ENCODE results near the gene PCMTD2.

The PCMTD2 gene

GRCh38 chr20:64236137-64237088 is 19.1 kb upstream of the PCMTD2 start:
- DNase-seq (ENCODE audit: low spot score in 2 of 2) = no peak
- peaks cover 10% of the 10 kb centered on the region for H3K4me1 Mint-ChIP-seq
- H3K4me3 Mint-ChIP-seq = no peak overlapping the region
- H3K36me3 Mint-ChIP-seq (ENCODE audit: insufficient read depth) = no peaks in the 10 kb centered on the region
- no peak overlapping the region for H3K27ac Mint-ChIP-seq (ENCODE audit: low read depth)
- H3K27me3 Mint-ChIP-seq = no peaks in the 10 kb centered on the region
- H3K9me3 Mint-ChIP-seq = no peaks in the 10 kb centered on the region
- ATAC-seq (replicated peaks; ENCODE audit: extremely low read depth, poor library complexity, severe bottlenecking) = no peak

GRCh38 chr20:64237316-64237715 is 18.2 kb upstream of the PCMTD2 start:
- no peak overlapping the region for H3K4me3 Mint-ChIP-seq
- H3K4me1 Mint-ChIP-seq = peaks cover 10% of the 10 kb centered on the region

GRCh38 chr20:64238115-64238825 is 17.3 kb upstream of the PCMTD2 start:
- no peak for ATAC-seq (replicated peaks; ENCODE audit: extremely low read depth, poor library complexity, severe bottlenecking)
- Mint-ChIP-seq H3K27ac (ENCODE audit: low read depth) (no peak overlapping the region), H3K36me3 (ENCODE audit: insufficient read depth) (no peaks in the 10 kb centered on the region), H3K4me3 (no peak overlapping the region), H3K27me3 (peaks cover 13% of the 10 kb centered on the region), H3K9me3 (no peaks in the 10 kb centered on the region), H3K4me1 (peaks cover 6% of the 10 kb centered on the region)
- no peak for DNase-seq (ENCODE audit: low spot score in 2 of 2)

More at GRCh38 chr20:64237316-64237715, 18.2 kb upstream of the PCMTD2 start:
- H3K27me3 Mint-ChIP-seq = peaks cover 4% of the 10 kb centered on the region
- H3K9me3 Mint-ChIP-seq = no peaks in the 10 kb centered on the region
- no peak for ATAC-seq (replicated peaks; ENCODE audit: extremely low read depth, poor library complexity, severe bottlenecking)
- H3K36me3 Mint-ChIP-seq (ENCODE audit: insufficient read depth) = no peaks in the 10 kb centered on the region
- DNase-seq (ENCODE audit: low spot score in 2 of 2) = no peak
- no peak overlapping the region for H3K27ac Mint-ChIP-seq (ENCODE audit: low read depth)

GRCh38 chr20:64238851-64239387 is 16.6 kb upstream of the PCMTD2 start:
- no peaks in the 10 kb centered on the region for H3K4me1 Mint-ChIP-seq
- H3K27ac Mint-ChIP-seq (ENCODE audit: low read depth) = no peak overlapping the region
- no peak for ATAC-seq (replicated peaks; ENCODE audit: extremely low read depth, poor library complexity, severe bottlenecking)

GRCh38 chr20:64239449-64240242 is 15.9 kb upstream of the PCMTD2 start:
- no peak for DNase-seq (ENCODE audit: low spot score in 2 of 2)
- Mint-ChIP-seq H3K36me3 (ENCODE audit: insufficient read depth) (peaks cover 1% of the 10 kb centered on the region), H3K4me1 (no peaks in the 10 kb centered on the region), H3K9me3 (no peaks in the 10 kb centered on the region), H3K4me3 (no peak overlapping the region), H3K27ac (ENCODE audit: low read depth) (no peak overlapping the region), H3K27me3 (peaks cover 22% of the 10 kb centered on the region)
- no peak for ATAC-seq (replicated peaks; ENCODE audit: extremely low read depth, poor library complexity, severe bottlenecking)

More at GRCh38 chr20:64238851-64239387, 16.6 kb upstream of the PCMTD2 start:
- DNase-seq (ENCODE audit: low spot score in 2 of 2) = no peak
- H3K4me3 Mint-ChIP-seq = no peak overlapping the region
- no peaks in the 10 kb centered on the region for H3K36me3 Mint-ChIP-seq (ENCODE audit: insufficient read depth)
- H3K27me3 Mint-ChIP-seq = peaks cover 17% of the 10 kb centered on the region
- no peaks in the 10 kb centered on the region for H3K9me3 Mint-ChIP-seq

GRCh38 chr20:64240243-64241015 is 15.1 kb upstream of the PCMTD2 start:
- ATAC-seq (replicated peaks; ENCODE audit: extremely low read depth, poor library complexity, severe bottlenecking) (no peak), DNase-seq (ENCODE audit: low spot score in 2 of 2) (no peak)
- Mint-ChIP-seq H3K4me3 (no peak overlapping the region), H3K36me3 (ENCODE audit: insufficient read depth) (peaks cover 1% of the 10 kb centered on the region), H3K27ac (ENCODE audit: low read depth) (no peak overlapping the region), H3K4me1 (no peaks in the 10 kb centered on the region), H3K27me3 (peaks cover 27% of the 10 kb centered on the region), H3K9me3 (no peaks in the 10 kb centered on the region)

GRCh38 chr20:64241061-64241460 is 14.5 kb upstream of the PCMTD2 start:
- ATAC-seq (replicated peaks; ENCODE audit: extremely low read depth, poor library complexity, severe bottlenecking) (no peak), DNase-seq (ENCODE audit: low spot score in 2 of 2) (no peak)
- H3K9me3 Mint-ChIP-seq = no peaks in the 10 kb centered on the region
- no peak overlapping the region for H3K27ac Mint-ChIP-seq (ENCODE audit: low read depth)
- peaks cover 32% of the 10 kb centered on the region for H3K27me3 Mint-ChIP-seq
- peaks cover 3% of the 10 kb centered on the region for H3K4me1 Mint-ChIP-seq
- H3K36me3 Mint-ChIP-seq (ENCODE audit: insufficient read depth) = peaks cover 1% of the 10 kb centered on the region
- no peak overlapping the region for H3K4me3 Mint-ChIP-seq

GRCh38 chr20:64242003-64242796 is 13.3 kb upstream of the PCMTD2 start:
- ATAC-seq (replicated peaks; ENCODE audit: extremely low read depth, poor library complexity, severe bottlenecking) (no peak), DNase-seq (ENCODE audit: low spot score in 2 of 2) (no peak)
- Mint-ChIP-seq H3K27me3 (peaks cover 43% of the 10 kb centered on the region), H3K4me3 (no peak overlapping the region), H3K9me3 (no peaks in the 10 kb centered on the region), H3K27ac (ENCODE audit: low read depth) (no peak overlapping the region), H3K36me3 (ENCODE audit: insufficient read depth) (peaks cover 1% of the 10 kb centered on the region), H3K4me1 (peaks cover 7% of the 10 kb centered on the region)

- Mint-ChIP-seq H3K27me3 (peaks cover 48% of the 10 kb centered on the region), H3K9me3 (no peaks in the 10 kb centered on the region), H3K4me3 (no peak overlapping the region), H3K4me1 (peaks cover 7% of the 10 kb centered on the region), H3K27ac (ENCODE audit: low read depth) (no peak overlapping the region), H3K36me3 (ENCODE audit: insufficient read depth) (peaks cover 1% of the 10 kb centered on the region)
- no peak for ATAC-seq (replicated peaks; ENCODE audit: extremely low read depth, poor library complexity, severe bottlenecking)
- no peak for DNase-seq (ENCODE audit: low spot score in 2 of 2)
These were observed 12.6 kb upstream of the PCMTD2 start for GRCh38 chr20:64242797-64243475.

- peaks cover 7% of the 10 kb centered on the region for H3K4me1 Mint-ChIP-seq
- no peak for ATAC-seq (replicated peaks; ENCODE audit: extremely low read depth, poor library complexity, severe bottlenecking)
- H3K27ac Mint-ChIP-seq (ENCODE audit: low read depth) = no peak overlapping the region
- no peak overlapping the region for H3K4me3 Mint-ChIP-seq
- no peaks in the 10 kb centered on the region for H3K9me3 Mint-ChIP-seq
- no peak for DNase-seq (ENCODE audit: low spot score in 2 of 2)
- peaks cover 1% of the 10 kb centered on the region for H3K36me3 Mint-ChIP-seq (ENCODE audit: insufficient read depth)
- peaks cover 48% of the 10 kb centered on the region for H3K27me3 Mint-ChIP-seq
These were observed 11.2 kb upstream of the PCMTD2 start for GRCh38 chr20:64244281-64244805.
